H1 (cell line): ENCODE data around the gene SLC6A3. TPM values are rescaled to one million over a fixed set of nuclear protein-coding genes. Genes with fewer than 3 reads are reported as not detected.

Experiments
- CTCF ChIA-PET: fragments of 300-600 bp; sonication (Branson Sonifier 250); formaldehyde crosslinking; loops from one replicate; lab custom pipeline; 2021; ENCODE audit not compliant: partially characterized antibody; lab: Charles Lee
- POLR2A ChIA-PET: fragments of 300-600 bp; sonication (Branson Sonifier 250); formaldehyde crosslinking; loops from one replicate; lab custom pipeline; 2021; ENCODE audit warnings: inconsistent platforms; ENCODE audit not compliant: partially characterized antibody; lab: Charles Lee
- DNase-seq, 2 experiments: peaks; one replicate each; pipeline versions ENCODE4 v3.0.0 to v3.0.0-alpha.2; 2010 to 2022; ENCODE audit warnings: low spot score in 2 of 2, low read depth in 1 of 2, mixed read lengths in 1 of 2
- FAIRE-seq: peaks from 2 replicates; lab custom pipeline; 2011; peaks lifted over from hg19 to GRCh38; lab: Jason Lieb, UNC
- H2AFZ ChIP-seq: 2 replicates; pipeline ENCODE4 v1.8.1; 2012; ENCODE audit warnings: low read length, inconsistent platforms
- H2AK5ac ChIP-seq: 2 replicates; pipeline ENCODE4 v1.6.1; 2013; ENCODE audit warnings: low read depth, low read length
- H2BK120ac ChIP-seq: replicated peaks from 2 replicates; pipeline ENCODE3; 2013; ENCODE audit warnings: low read depth, low read length, inconsistent platforms
- H2BK12ac ChIP-seq: 2 replicates; pipeline ENCODE4 v1.6.1; 2013; ENCODE audit warnings: low read depth, low read length
- H2BK15ac ChIP-seq: 2 replicates; pipeline ENCODE4 v1.6.1; 2013; ENCODE audit warnings: low read length
- H2BK20ac ChIP-seq: 2 replicates; pipeline ENCODE4 v1.6.1; 2013; ENCODE audit warnings: low read length
- H2BK5ac ChIP-seq: 2 replicates; pipeline ENCODE4 v1.6.1; 2013; ENCODE audit warnings: low read depth, low read length
- H3K14ac ChIP-seq: 2 replicates; pipeline ENCODE4 v1.6.1; 2013; ENCODE audit warnings: inconsistent platforms; ENCODE audit not compliant: insufficient read length
- H3K18ac ChIP-seq: 2 replicates; pipeline ENCODE4 v1.6.1; 2013; ENCODE audit warnings: low read length; ENCODE audit errors: extremely low read depth
- H3K23ac ChIP-seq: 2 replicates; pipeline ENCODE4 v1.6.1; 2013; ENCODE audit warnings: inconsistent platforms; ENCODE audit not compliant: insufficient read length
- H3K23me2 ChIP-seq: 2 replicates; pipeline ENCODE4 v1.6.1; 2013; ENCODE audit warnings: low read depth, low read length
- H3K27ac ChIP-seq: 2 replicates; pipeline ENCODE4 v1.6.1; 2011; ENCODE audit warnings: low read depth, low read length, inconsistent platforms
- H3K27me3 ChIP-seq, 4 experiments: replicated peaks in 1 of 4; 1 replicate in 1 of 4; 2 replicates in 3 of 4; pipeline versions ENCODE4 v1.6.1 to v1.8.1; 2011 to 2013; ENCODE audit warnings: low read length in 3 of 4, mild to moderate bottlenecking in 3 of 4, inconsistent platforms in 2 of 4, mixed read lengths in 2 of 4, moderate library complexity in 1 of 4; ENCODE audit not compliant: control insufficient read depth in 3 of 4, insufficient read depth in 3 of 4; ENCODE audit errors: extremely low read depth in 1 of 4
- H3K36me3 ChIP-seq, 4 experiments: 2 replicates each; pipeline versions ENCODE4 v1.6.1 to v1.8.1; 2011 to 2013; ENCODE audit warnings: mild to moderate bottlenecking in 4 of 4, low read length in 3 of 4, moderate library complexity in 2 of 4, control low read depth in 1 of 4, inconsistent platforms in 1 of 4; ENCODE audit not compliant: insufficient read depth in 4 of 4, control insufficient read depth in 2 of 4
- H3K4ac ChIP-seq: replicated peaks from 2 replicates; pipeline ENCODE3; 2013; ENCODE audit warnings: low read length, low read depth, mixed read lengths, inconsistent platforms; ENCODE audit not compliant: insufficient read length
- H3K4me1 ChIP-seq, 4 experiments: replicated peaks in 1 of 4; 1 replicate in 1 of 4; 2 replicates in 3 of 4; pipeline versions ENCODE4 v1.6.1 to v1.8.1; 2011 to 2013; ENCODE audit warnings: low read length in 3 of 4, inconsistent platforms in 2 of 4, mixed read lengths in 1 of 4; ENCODE audit not compliant: insufficient read depth in 4 of 4, control insufficient read depth in 3 of 4
- H3K4me2 ChIP-seq, 2 experiments: 2 replicates each; pipeline versions ENCODE4 v1.6.1 to v1.8.1; 2011 to 2013; ENCODE audit warnings: low read depth in 2 of 2, low read length in 2 of 2, control low read depth in 1 of 2, inconsistent platforms in 1 of 2, mild to moderate bottlenecking in 1 of 2; ENCODE audit not compliant: insufficient read depth in 1 of 2
- H3K4me3 ChIP-seq, 4 experiments: fragments of 200-600, 300-600 bp in 1 of 4; sonication (generic), shearing (Covaris generic), sonication (Bioruptor Twin) in 1 of 4; 2 replicates each; pipeline versions ENCODE4 v1.5.1 to v1.8.1; 2011 to 2016; ENCODE audit warnings: low read length in 4 of 4, low read depth in 3 of 4, control low read depth in 2 of 4, inconsistent platforms in 2 of 4, mild to moderate bottlenecking in 2 of 4, mixed read lengths in 1 of 4, moderate library complexity in 1 of 4; ENCODE audit not compliant: insufficient read depth in 2 of 4; ENCODE audit errors: extremely low read depth in 1 of 4
- H3K56ac ChIP-seq: replicated peaks from 2 replicates; pipeline ENCODE3; 2013; ENCODE audit warnings: low read depth, mild to moderate bottlenecking, mixed read lengths, low read length, inconsistent platforms; ENCODE audit not compliant: insufficient read length
- H3K79me1 ChIP-seq: 2 replicates; pipeline ENCODE4 v1.6.1; 2013; ENCODE audit warnings: low read depth, low read length, control low read depth
- H3K79me2 ChIP-seq, 2 experiments: 2 replicates each; pipeline versions ENCODE4 v1.6.1 to v1.8.1; 2012 to 2013; ENCODE audit warnings: low read length in 2 of 2, mild to moderate bottlenecking in 2 of 2, inconsistent platforms in 1 of 2; ENCODE audit not compliant: insufficient read depth in 2 of 2, control insufficient read depth in 1 of 2
- H3K9ac ChIP-seq, 4 experiments: replicated peaks in 1 of 4; 1 replicate in 1 of 4; 2 replicates in 3 of 4; pipeline versions ENCODE4 v1.6.1 to v1.8.1; 2011 to 2013; ENCODE audit warnings: low read depth in 3 of 4, low read length in 3 of 4, control low read depth in 2 of 4, mild to moderate bottlenecking in 2 of 4, moderate library complexity in 2 of 4, inconsistent platforms in 1 of 4; ENCODE audit errors: extremely low read depth in 1 of 4
- H3K9me3 ChIP-seq, 2 experiments: 2 replicates each; pipeline versions ENCODE4 v1.6.1 to v1.8.1; 2012 to 2013; ENCODE audit warnings: mild to moderate bottlenecking in 2 of 2, moderate library complexity in 2 of 2, control low read depth in 1 of 2, inconsistent platforms in 1 of 2, low read depth in 1 of 2, low read length in 1 of 2, mixed read lengths in 1 of 2; ENCODE audit not compliant: insufficient read depth in 2 of 2
- H4K20me1 ChIP-seq, 2 experiments: replicated peaks in 1 of 2; 2 replicates each; pipeline versions ENCODE3 to v1.8.1; 2011 to 2013; ENCODE audit warnings: inconsistent platforms in 2 of 2, low read length in 2 of 2, mild to moderate bottlenecking in 1 of 2; ENCODE audit not compliant: insufficient read depth in 2 of 2, control insufficient read depth in 1 of 2
- H4K5ac ChIP-seq: 2 replicates; pipeline ENCODE4 v1.6.1; 2013; ENCODE audit warnings: low read length, low read depth, mixed read lengths, inconsistent platforms; ENCODE audit not compliant: insufficient read length
- H4K8ac ChIP-seq: 2 replicates; pipeline ENCODE4 v1.8.0; 2013; ENCODE audit warnings: mild to moderate bottlenecking, moderate library complexity, low read length, inconsistent platforms; ENCODE audit not compliant: insufficient read depth; ENCODE audit errors: extremely low read depth
- H4K91ac ChIP-seq: replicated peaks from 2 replicates; pipeline ENCODE3; 2013; ENCODE audit warnings: low read length, mixed read lengths, inconsistent platforms; ENCODE audit not compliant: insufficient read length
- GTF2F1 ChIP-seq: IDR thresholded peaks from 2 replicates; pipeline ENCODE4 v1.6.1; 2012; ENCODE audit warnings: low read depth, low read length, improper control_type of control experiment, borderline replicate concordance
- WGBS, 2 experiments: shearing (Covaris generic) in 1 of 2; methylation state at CpG; one replicate each; pipeline versions ENCODE4 v1.1.6 to v1.1.7; 2013 to 2015; ENCODE audit warnings: low lambda C conversion rate in 2 of 2, mixed read lengths in 2 of 2, inconsistent platforms in 1 of 2, low coverage in 1 of 2, missing lambda C conversion rate in 1 of 2; ENCODE audit not compliant: insufficient replicate concordance in 2 of 2, insufficient coverage in 1 of 2, insufficient read length in 1 of 2; ENCODE audit errors: extremely low coverage in 1 of 2, missing lambda C conversion rate in 1 of 2; 5-methylcytosine and 5-hydroxymethylcytosine counted together
- polyA plus RNA-seq, 7 experiments: library from polyadenylated mRNA; depleted of rRNA in 3 of 7; stranded (reverse) in 5 of 7; unstranded in 2 of 7; fragments of >200 nt in 5 of 7; fragments of 200-250 nt in 2 of 7; gene quantifications; 1 replicate in 5 of 7; 2 replicates in 1 of 7; 4 replicates in 1 of 7; pipeline versions ENCODE4 v1.2.1 to v1.2.3, GENCODE V29; 2011 to 2013; ENCODE audit warnings: missing spikeins in 2 of 7, mixed read lengths in 2 of 7
- total RNA-seq: library from RNA; stranded (reverse); fragmentation: NEBNext Ultra II Directional; extraction: Animal tissue kit (Norgen Biotek cat#: 25700); gene quantifications from 2 replicates; pipeline ENCODE4 v1.2.1, GENCODE V29; 2021
- TF ChIP-seq, protein P1 (sequence below): IDR thresholded peaks from 2 replicates; pipeline ENCODE4 v1.6.1; 2012; ENCODE audit warnings: inconsistent platforms

SLC6A3 gene
- total and polyA plus RNA-seq, 2 of the 8 experiments (the other 6 are each of a cell fraction or from before 2014, with no cell fraction given): 0.48 to 0.91 TPM

DNA sequence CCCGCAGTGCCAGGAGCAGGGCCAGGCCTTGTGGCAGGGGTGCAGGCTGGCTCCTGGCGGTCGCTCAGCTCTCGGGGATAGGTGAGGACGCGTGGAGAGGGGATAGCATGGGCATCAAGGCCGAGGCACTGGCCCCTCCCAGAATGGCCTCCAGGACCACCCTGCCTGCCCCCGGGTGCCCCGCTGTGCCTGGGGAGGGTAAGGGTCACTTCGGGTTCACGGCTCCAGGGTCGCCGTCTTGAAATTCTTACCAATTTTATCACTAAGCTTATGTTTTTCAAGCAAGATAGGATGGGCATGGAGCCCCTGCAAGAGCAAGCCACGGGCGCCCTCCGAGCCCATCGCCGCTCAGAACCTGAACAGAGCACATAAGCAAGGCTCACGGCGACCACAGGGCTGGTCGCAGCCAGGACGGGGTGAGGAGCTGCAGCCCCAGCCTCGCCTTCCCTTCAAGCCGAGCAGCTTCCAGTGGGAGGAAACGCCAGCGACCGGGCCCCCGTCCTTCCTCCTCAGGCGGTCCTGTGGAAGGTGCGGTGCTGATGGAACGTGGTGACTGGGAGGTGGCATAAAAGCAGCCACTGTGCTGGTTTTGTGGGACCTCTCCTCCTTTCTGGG is 86.1 kb downstream of the SLC6A3 start:
- H3K27ac ChIP-seq: no peak overlapping the region
- H3K9me3 ChIP-seq: no peaks in the 10 kb centered on the region
- H4K20me1 ChIP-seq: no peaks in the 10 kb centered on the region
- H3K27me3 ChIP-seq: no peaks in the 10 kb centered on the region
- no peak overlapping the region for H2BK20ac ChIP-seq
- no peak overlapping the region for H3K18ac ChIP-seq
- no peaks in the 10 kb centered on the region for H3K79me2 ChIP-seq
- H4K91ac ChIP-seq: no peak overlapping the region
- TF ChIP-seq, protein P1, sequence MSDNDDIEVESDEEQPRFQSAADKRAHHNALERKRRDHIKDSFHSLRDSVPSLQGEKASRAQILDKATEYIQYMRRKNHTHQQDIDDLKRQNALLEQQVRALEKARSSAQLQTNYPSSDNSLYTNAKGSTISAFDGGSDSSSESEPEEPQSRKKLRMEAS: no peak
- TF ChIP-seq GTF2F1: no peak
- TF ChIP-seq, all 59 proteins: peak for 0
- H2BK15ac ChIP-seq: no peak overlapping the region
- H3K4me2 ChIP-seq: no peak overlapping the region
- peaks cover 0 to 5% (median under 1%) of the 10 kb centered on the region in 4 experiments; a peak in 3 of 7 replicates for H3K4me1 ChIP-seq
- no peak overlapping the region for H3K4ac ChIP-seq
- FAIRE-seq (no peak), DNase-seq (no peak)
- no peak overlapping the region for H4K5ac ChIP-seq
- no peak overlapping the region for H2BK120ac ChIP-seq
- H3K23ac ChIP-seq: no peak overlapping the region
- no peak overlapping the region for H3K9ac ChIP-seq
- H4K8ac ChIP-seq: no peak overlapping the region
- 90% methylated on average over 30 of the region's 31 CpGs; no CpG with 5 or more reads in 1 of the 2 experiments for WGBS, 2 experiments
- POLR2A ChIA-PET: interaction anchor here (1.4 kb wide), 1 partner anchor 26 kb away, joined by 3 read pairs; no protein-coding TSS in a partner anchor
- H2AFZ ChIP-seq: no peak overlapping the region
- H3K23me2 ChIP-seq: no peaks in the 10 kb centered on the region
- no peak overlapping the region for H2AK5ac ChIP-seq
- no peaks in the 10 kb centered on the region for H3K79me1 ChIP-seq
- H2BK12ac ChIP-seq: no peak overlapping the region
- H3K14ac ChIP-seq: no peak overlapping the region
- no peak overlapping the region for H3K56ac ChIP-seq
- no peaks in the 10 kb centered on the region for H3K36me3 ChIP-seq
- no peak overlapping the region for H2BK5ac ChIP-seq
- H3K4me3 ChIP-seq: no peak overlapping the region
- CTCF ChIA-PET: interaction anchor here (0.8 to 2.3 kb wide), 3 partner anchors 21 to 109 kb away, joined by 3 to 7 read pairs (median 4); no protein-coding TSS in a partner anchor
